Activated CD4-positive, CD25-positive, alpha-beta regulatory T cell (primary cell): Measurements from ENCODE around the gene SP140L.
"Not testable (repeated sequence)": the region's sequence is repeated elsewhere in the genome, so short reads cannot be mapped to it uniquely, and the experiment has no call there.

Experiments
- DNase-seq, 4 experiments: peaks; one replicate each; lab custom pipeline; 2025; lab: John Stamatoyannopoulos, UW

The SP140L gene

DNA sequence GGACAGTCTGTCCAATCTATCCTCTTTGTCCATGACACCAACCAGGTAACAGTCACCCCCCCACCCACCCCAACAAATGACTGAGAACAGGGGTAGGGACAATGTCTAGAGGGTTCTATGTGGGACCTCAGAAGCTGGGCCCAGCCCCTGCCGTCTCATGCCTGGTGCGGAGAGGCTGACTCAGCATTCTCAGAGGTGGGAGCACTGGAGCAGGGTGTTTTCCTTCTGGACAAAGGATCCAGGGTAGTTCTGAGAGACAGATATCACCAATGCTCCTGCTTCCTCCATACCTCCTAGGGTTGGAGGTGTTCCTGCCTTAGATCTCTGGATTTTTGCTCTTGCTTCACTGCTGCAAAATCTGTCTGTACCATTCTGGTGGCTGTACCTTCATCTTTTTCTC lies 55.1 kb downstream of the SP140L start:
- DNase-seq: no peak

DNA sequence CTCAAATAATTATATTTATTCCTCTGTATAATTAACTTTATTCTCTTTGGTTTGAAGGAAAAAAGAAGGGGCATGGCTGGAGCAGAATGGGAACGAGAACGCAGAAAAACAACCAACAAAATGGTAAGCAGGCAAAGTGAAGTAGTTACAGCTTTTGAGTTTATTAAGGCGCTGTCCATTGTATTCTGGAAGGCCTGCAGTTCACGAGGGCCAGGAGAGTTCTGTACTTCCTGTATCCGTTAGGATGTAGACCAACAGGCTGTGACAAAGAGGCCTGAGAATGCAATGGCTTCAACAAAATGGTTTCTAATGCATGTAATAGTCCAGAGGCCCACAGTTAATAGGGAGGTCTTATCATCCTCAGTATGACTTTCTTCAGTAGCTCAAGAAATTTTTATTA lies 56.5 kb downstream of the SP140L start:
- no peak for DNase-seq

DNA sequence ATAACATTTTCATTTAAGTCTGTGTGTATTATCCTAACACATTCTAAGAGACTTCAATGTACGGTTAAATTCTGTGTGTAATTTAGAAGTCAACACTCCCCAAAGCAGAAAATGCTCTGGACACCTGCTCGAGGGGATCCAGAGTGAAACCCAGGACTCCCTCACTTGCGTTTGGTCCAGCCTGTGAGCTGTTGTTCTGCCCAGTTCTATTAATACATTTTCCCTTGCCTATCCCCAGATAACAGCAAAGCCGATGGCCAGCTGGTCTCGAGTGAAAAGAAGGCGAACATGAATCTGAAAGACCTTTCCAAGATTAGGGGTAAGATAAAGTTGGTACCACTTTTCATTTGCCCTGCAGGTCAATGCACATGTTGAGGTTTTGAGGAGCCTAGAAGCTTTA lies 58.0 kb downstream of the SP140L start:
- DNase-seq: no peak

- no peak for DNase-seq
Measured at GRCh38 chr2:230394301-230394700, 67.3 kb downstream of the SP140L start.

- DNase-seq: not testable (repeated sequence)
Measured at GRCh38 chr2:230398698-230399097, 71.7 kb downstream of the SP140L start.

- DNase-seq: no peak
Measured at GRCh38 chr2:230400041-230400440, 73.0 kb downstream of the SP140L start.

DNA sequence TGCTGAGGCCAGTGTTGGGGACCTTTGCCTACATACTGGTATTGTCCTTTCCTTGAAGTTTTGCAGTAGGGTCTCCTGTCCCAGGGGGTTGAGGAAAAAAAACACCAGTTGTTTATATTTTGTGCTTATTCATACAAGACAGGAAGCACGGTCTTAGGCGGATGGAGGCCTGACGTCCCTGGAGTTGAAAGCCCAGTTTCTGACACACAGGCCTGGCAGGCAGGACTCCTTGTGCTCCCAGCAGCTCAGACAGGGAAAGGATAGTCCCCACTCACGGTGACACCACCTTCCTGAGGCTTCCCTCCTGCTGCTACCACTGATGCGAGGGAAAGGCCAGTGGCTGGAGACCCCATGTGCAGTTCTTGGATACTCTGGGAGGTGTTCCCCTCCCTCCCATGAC lies 73.5 kb downstream of the SP140L start:
- no peak for DNase-seq

- DNase-seq: not testable (repeated sequence)
Measured at GRCh38 chr2:230401026-230401425, 74.0 kb downstream of the SP140L start.

- DNase-seq: no peak
Measured at GRCh38 chr2:230403746-230404145, 76.8 kb downstream of the SP140L start.

DNA sequence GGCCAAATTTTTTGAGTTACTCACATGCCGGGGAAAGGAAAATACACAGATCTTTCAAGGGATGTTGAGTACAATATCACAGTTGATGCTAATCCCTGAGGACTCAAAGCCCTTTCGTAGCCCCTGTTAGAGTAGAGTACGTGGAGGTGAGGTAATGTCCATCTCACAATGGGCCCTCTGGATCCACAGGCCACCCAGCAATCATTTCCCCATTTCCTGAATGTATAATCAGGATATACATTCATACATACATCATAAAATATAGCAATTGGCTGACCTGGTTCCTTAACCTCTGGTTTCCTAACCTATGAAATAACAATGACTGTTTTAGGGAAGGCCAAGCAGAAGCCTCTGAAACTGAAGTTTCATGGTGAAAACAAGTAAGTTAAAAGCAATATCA lies 78.8 kb downstream of the SP140L start:
- DNase-seq: no peak

- no peak for DNase-seq
Measured at GRCh38 chr2:230408244-230408842, 81.3 kb downstream of the SP140L start.

- not testable (repeated sequence) for DNase-seq
Measured at GRCh38 chr2:230409316-230409715, 82.3 kb downstream of the SP140L start.

DNA sequence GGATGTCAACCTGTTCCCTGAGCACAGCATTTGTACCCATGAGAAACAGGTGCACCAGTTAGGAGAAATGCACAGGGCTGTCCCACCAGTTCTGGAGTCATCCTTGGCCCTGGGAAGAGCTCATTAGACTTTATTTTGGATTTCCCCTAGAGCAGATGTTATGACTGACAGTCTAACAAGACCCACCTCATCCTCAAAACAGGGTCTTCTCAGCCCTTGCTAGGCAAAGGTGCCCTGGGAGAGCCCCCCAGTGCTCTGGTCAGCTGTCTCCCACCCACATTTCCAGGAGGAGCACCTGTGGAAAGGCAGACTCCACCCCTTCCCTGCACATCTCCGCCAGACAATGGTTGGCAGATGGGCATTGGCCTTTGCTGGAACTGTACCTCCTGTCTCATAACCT lies 83.3 kb downstream of the SP140L start:
- no peak for DNase-seq

DNA sequence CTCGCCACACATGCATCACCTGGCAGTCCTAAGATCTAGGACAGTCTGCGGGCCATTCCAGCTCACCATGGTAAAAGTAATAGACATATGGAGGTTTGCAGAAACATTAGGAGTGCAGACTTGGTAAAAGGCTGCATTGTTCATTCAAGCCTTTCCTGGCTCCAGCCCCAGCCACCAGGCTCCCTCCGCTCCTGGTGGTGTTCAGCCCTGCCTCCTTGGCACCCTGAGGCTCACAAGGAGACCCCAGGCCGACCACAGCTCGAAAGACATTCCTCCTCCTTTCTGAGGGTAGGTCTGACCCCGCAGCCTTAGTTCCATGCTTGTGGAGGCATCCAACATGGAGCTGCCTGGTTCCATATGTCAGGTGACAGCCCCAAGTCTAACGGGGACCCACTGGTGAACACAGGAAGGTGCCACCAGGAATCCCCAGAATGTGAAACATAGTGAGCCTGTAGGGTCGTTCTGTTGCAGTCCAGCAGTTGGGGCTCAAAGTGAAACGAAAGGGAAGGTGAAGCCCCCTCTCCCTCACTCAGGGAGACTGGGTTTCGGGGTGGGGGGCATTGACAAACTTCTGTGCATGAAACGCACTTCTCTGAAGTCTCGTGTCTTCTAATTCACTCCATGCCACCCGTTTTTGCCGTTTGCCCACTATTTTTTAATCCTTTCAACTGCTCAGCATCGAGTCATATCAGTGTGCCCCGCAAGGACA lies 84.0 kb downstream of the SP140L start:
- no peak for DNase-seq

- DNase-seq: peak in 3 of 4 experiments; percentile 8 to 41 (median 11)
Measured at GRCh38 chr2:230411570-230412370, 84.8 kb downstream of the SP140L start.

GRCh38 chr2:230412371-230412711 lies 85.3 kb downstream of the SP140L start:
- no peak for DNase-seq

- no peak for DNase-seq
Measured at GRCh38 chr2:230412846-230413245, 85.9 kb downstream of the SP140L start.

DNA sequence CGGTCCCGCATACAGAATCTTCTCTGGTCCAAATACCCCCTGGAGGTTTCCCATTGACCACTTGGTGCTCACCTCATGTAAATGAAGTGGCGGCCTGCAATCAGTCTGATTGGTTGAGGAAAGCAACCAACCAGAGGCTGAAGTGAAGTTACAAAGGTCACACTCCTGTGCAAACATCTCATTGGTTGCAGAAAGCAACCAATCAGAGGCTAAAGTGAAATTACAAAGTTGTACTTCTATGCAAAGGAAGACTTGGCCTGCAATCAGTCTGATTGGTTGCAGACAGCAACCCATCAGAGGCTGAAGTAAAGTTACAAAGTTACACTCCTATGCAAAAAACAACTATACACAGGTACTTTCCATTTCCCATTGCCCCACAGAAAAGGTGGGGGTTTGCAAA lies 86.5 kb downstream of the SP140L start:
- no peak for DNase-seq

DNA sequence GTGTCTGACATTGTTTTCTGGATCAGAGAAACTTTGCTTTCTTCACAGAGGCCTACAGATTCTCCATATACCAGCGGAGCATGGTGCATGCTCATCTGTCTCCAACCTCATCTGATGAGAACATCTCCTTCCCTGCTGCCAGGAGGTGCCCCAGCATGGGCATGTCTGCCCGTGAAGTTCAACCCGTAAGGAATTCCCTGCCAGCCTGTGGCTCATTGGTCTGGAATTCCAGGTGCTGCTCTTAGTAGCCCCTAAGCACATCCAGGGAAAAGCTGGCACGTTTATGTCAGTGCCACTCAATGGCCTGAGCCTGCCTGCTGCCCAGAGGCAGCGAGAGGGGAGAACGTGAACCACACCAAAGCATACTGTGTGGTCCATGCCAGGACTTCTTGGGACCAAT lies 87.3 kb downstream of the SP140L start:
- DNase-seq: no peak

GRCh38 chr2:230416061-230416721 lies 89.2 kb downstream of the SP140L start, which contains the start of gene SP100:
SP100 (plus strand) TSS chr2:230416201; CDS start chr2:230416297, 96 bp downstream.
- peak; percentile 32 to 73 (median 60) for DNase-seq

GRCh38 chr2:230417436-230417835 lies 90.4 kb downstream of the SP140L start:
- no peak for DNase-seq

- no peak for DNase-seq
Measured at GRCh38 chr2:230418341-230419016, 91.5 kb downstream of the SP140L start.
